CD4-positive, alpha-beta T cell (primary cell): Measurements from ENCODE around the gene DUSP9. TPM values are rescaled to one million over a fixed set of nuclear protein-coding genes. Genes with fewer than 3 reads are reported as not detected.

Experiments
- ATAC-seq: fragments of 200-7000 bp; cut with Tn5 transposase; one replicate; pipeline ENCODE4 v1.10.0; 2022; ENCODE audit warnings: mild to moderate bottlenecking; ENCODE audit not compliant: poor library complexity
- CTCF ChIA-PET: fragments of 350-600 bp; sonication (Branson Sonifier 250); formaldehyde crosslinking; loops from one replicate; lab custom pipeline; 2021; ENCODE audit warnings: antibody characterized with exemption, inconsistent platforms; lab: Charles Lee
- POLR2A ChIA-PET: fragments of 350-600 bp; sonication (Branson Sonifier 250); formaldehyde crosslinking; loops from one replicate; lab custom pipeline; 2021; ENCODE audit warnings: antibody characterized with exemption, inconsistent platforms; lab: Charles Lee
- DNase-seq, 14 experiments: peaks; one replicate each; pipeline ENCODE4 v3.0.0-alpha.2; 2013 to 2020; ENCODE audit warnings: mixed read lengths in 2 of 14
- H3K27ac ChIP-seq, 2 donors: one replicate each; pipeline versions ENCODE4 v1.5.1 to v1.7.0; 2013; ENCODE audit warnings: low read length in 2 of 2, low read depth in 1 of 2, mild to moderate bottlenecking in 1 of 2
- H3K27me3 ChIP-seq, 2 experiments: 1 replicate in 1 of 2; 2 replicates in 1 of 2; pipeline versions ENCODE4 v1.6.1 to v1.7.0; 2013; ENCODE audit warnings: low read length in 2 of 2, control low read depth in 1 of 2, mild to moderate bottlenecking in 1 of 2, moderate library complexity in 1 of 2; ENCODE audit not compliant: insufficient read depth in 2 of 2, control insufficient read depth in 1 of 2
- H3K36me3 ChIP-seq: one replicate; pipeline ENCODE4 v1.6.1; 2013; ENCODE audit warnings: low read length, control low read depth; ENCODE audit not compliant: insufficient read depth
- H3K4me1 ChIP-seq: one replicate; pipeline ENCODE4 v1.6.1; 2013; ENCODE audit warnings: low read length, control low read depth; ENCODE audit not compliant: insufficient read depth
- H3K4me3 ChIP-seq: one replicate; pipeline ENCODE4 v1.5.1; 2013; ENCODE audit warnings: mild to moderate bottlenecking, low read length, moderate library complexity
- H3K9me3 ChIP-seq, 2 experiments: 1 replicate in 1 of 2; 2 replicates in 1 of 2; pipeline versions ENCODE4 v1.6.1 to v1.7.0; 2013; ENCODE audit warnings: low read length in 2 of 2, mild to moderate bottlenecking in 2 of 2, control low read depth in 1 of 2, moderate library complexity in 1 of 2; ENCODE audit not compliant: control insufficient read depth in 1 of 2, insufficient read depth in 1 of 2
- H3K27ac Mint-ChIP-seq: one replicate; pipeline ENCODE4 v1.8.0; 2020; ENCODE audit warnings: mixed read lengths
- H3K27me3 Mint-ChIP-seq: one replicate; pipeline ENCODE4 v1.8.0; 2021; ENCODE audit warnings: mixed read lengths
- H3K36me3 Mint-ChIP-seq: one replicate; pipeline ENCODE4 v1.8.0; 2021; ENCODE audit warnings: low read depth, mixed read lengths
- H3K4me1 Mint-ChIP-seq: one replicate; pipeline ENCODE4 v1.8.0; 2021; ENCODE audit warnings: low read depth, mixed read lengths
- H3K4me3 Mint-ChIP-seq: one replicate; pipeline ENCODE4 v1.8.0; 2020; ENCODE audit warnings: mild to moderate bottlenecking, mixed read lengths
- H3K9me3 Mint-ChIP-seq: one replicate; pipeline ENCODE4 v1.8.0; 2020; ENCODE audit warnings: mixed read lengths
- CTCF ChIP-seq: fragments of 200-600 bp; IDR thresholded peaks from one replicate; pipeline ENCODE4 v1.8.0; 2022; ENCODE audit warnings: antibody characterized with exemption, mild to moderate bottlenecking
- intact Hi-C, 2 experiments: fragments of 100-400 bp; cut with DNase I in 1 of 2; cut with micrococcal nuclease in 1 of 2; formaldehyde crosslinking; loops; one replicate each; pipeline versions ENCODE4 v1.15.1 to v1.9.0; 2023 to 2025; cut with DNase I, micrococcal nuclease
- total RNA-seq, 174 experiments: library from RNA in 2 of 174; stranded (reverse) in 2 of 174; gene quantifications; one replicate each; pipeline ENCODE4 v1.2.3 and lab custom pipeline; 2021 to 2026

The DUSP9 gene
- total RNA-seq, 2 experiments from 2014 or later, result not detected

DNA sequence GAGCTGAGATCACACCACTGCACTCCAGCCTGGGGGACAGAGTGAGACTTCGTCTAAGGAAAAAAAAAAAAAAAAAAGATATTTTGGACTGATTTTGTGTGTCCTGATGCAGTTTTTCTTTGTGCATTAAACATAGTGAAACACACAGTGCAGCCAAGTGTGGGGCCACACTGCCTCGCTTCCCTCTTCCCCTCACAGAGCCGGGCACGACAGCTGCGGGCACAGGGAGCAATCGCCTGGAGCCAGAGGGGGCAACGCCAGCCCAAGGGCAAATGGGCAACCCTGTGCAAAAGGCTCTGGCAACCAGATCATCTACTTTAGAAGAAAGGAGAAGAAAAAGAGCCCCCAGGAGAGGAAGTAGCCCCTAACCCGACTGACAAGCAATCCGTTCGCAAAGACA is 34.6 kb upstream of the DUSP9 start:
- no peaks in the 10 kb centered on the region for H3K9me3 Mint-ChIP-seq
- Histone ChIP-seq H3K4me1 (peaks cover 18% of the 10 kb centered on the region), H3K4me3 (no peak overlapping the region), H3K9me3 (peaks cover 0 to 4% of the 10 kb centered on the region in 2 experiments), H3K36me3 (no peaks in the 10 kb centered on the region), H3K27me3 (no peaks in the 10 kb centered on the region), H3K27ac (no peak overlapping the region)
- no peak for ATAC-seq
- H3K4me3 Mint-ChIP-seq, result no peak overlapping the region
- H3K36me3 Mint-ChIP-seq, result no peaks in the 10 kb centered on the region
- peaks cover 13% of the 10 kb centered on the region for H3K4me1 Mint-ChIP-seq
- no peak overlapping the region for H3K27ac Mint-ChIP-seq
- POLR2A ChIA-PET, result no interaction called here
- no peak for DNase-seq
- TF ChIP-seq CTCF, result no peak
- intact Hi-C loops, result loop anchor here in 1 of 2 experiments (5.0 kb wide), 1 partner anchor 35 kb away; the partner anchor contains the start of gene DUSP9
- H3K27me3 Mint-ChIP-seq, result no peaks in the 10 kb centered on the region
- CTCF ChIA-PET, result no interaction called here

DNA sequence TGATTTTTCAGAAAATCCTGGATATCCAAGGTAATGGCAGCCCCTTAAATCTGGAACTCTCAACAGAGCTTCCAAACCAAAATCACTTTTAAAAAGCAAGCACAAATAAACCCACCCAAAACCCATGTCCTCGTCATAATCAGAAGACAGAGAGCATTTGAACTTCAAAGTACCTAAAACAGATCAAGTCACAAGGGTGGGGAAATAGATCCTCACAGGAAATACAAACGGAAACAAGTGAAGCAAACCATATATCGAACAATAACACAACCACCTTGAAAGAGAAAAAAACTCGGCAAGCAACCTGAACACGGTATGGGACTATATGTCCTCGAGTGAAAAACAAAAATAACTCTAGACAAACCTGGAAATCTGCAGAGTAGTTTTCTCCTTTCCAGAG is 32.2 kb upstream of the DUSP9 start:
- ATAC-seq, result peak; percentile 42
- intact Hi-C loops, result loop anchor here in 1 of 2 experiments (5.0 kb wide), 1 partner anchor 32 kb away; the partner anchor contains the start of gene DUSP9
- no peak overlapping the region for H3K4me3 ChIP-seq
- ChIA-PET POLR2A (no interaction called here), CTCF (no interaction called here)
- Mint-ChIP-seq H3K27me3 (no peaks in the 10 kb centered on the region), H3K4me3 (peak overlapping the region; percentile 49), H3K4me1 (peaks cover 13% of the 10 kb centered on the region), H3K36me3 (no peaks in the 10 kb centered on the region), H3K9me3 (no peaks in the 10 kb centered on the region), H3K27ac (peak overlapping the region; percentile 77)
- H3K27ac ChIP-seq, result peak overlapping the region in 1 of 2 donors; percentile 29
- H3K36me3 ChIP-seq, result no peaks in the 10 kb centered on the region
- H3K9me3 ChIP-seq, result peaks cover 0 to 4% of the 10 kb centered on the region in 2 experiments
- H3K4me1 ChIP-seq, result peaks cover 16% of the 10 kb centered on the region
- TF ChIP-seq CTCF, result no peak
- H3K27me3 ChIP-seq, result no peaks in the 10 kb centered on the region
- DNase-seq, result peak in 2 of 14 experiments; percentile 14 to 31

GRCh38 chrX:153620576-153620975 is 26.4 kb upstream of the DUSP9 start:
- DNase-seq (no peak), ATAC-seq (no peak)
- H3K27ac ChIP-seq, result no peak overlapping the region
- H3K9me3 ChIP-seq, result no peaks in the 10 kb centered on the region
- no peaks in the 10 kb centered on the region for H3K36me3 Mint-ChIP-seq
- no peaks in the 10 kb centered on the region for H3K4me1 ChIP-seq
- TF ChIP-seq CTCF, result no peak
- no peaks in the 10 kb centered on the region for H3K27me3 ChIP-seq
- no peak overlapping the region for H3K4me3 Mint-ChIP-seq
- H3K27ac Mint-ChIP-seq, result no peak overlapping the region
- H3K27me3 Mint-ChIP-seq, result peaks cover 8% of the 10 kb centered on the region
- POLR2A ChIA-PET, result no interaction called here
- H3K36me3 ChIP-seq, result no peaks in the 10 kb centered on the region
- no peak overlapping the region for H3K4me3 ChIP-seq
- H3K9me3 Mint-ChIP-seq, result no peaks in the 10 kb centered on the region
- H3K4me1 Mint-ChIP-seq, result peaks cover under 1% of the 10 kb centered on the region
- intact Hi-C loops, result no loop called here
- CTCF ChIA-PET, result no interaction called here
